Erythroblast (primary cell): ENCODE measurements around the gene DNAJB4.
"Not testable (repeated sequence)": the region's sequence is repeated elsewhere in the genome, so short reads cannot be mapped to it uniquely, and the experiment has no call there.

Experiments used
- GATA1 ChIP-seq: IDR thresholded peaks from 2 replicates; pipeline ENCODE4 v1.6.1; 2011; ENCODE audit warnings: low read depth, mild to moderate bottlenecking, control low read depth, low read length, moderate library complexity
- POLR2A ChIP-seq: IDR thresholded peaks from 2 replicates; pipeline ENCODE4 v1.6.1; 2011; ENCODE audit warnings: mild to moderate bottlenecking, low read length

GRCh38 chr1:78000536-78000935 lies 4.2 kb upstream of the DNAJB4 start:
- TF ChIP-seq POLR2A, GATA1: not testable (repeated sequence)
